Natural killer cell treated with Interleukin-12 subunit alpha and Interleukin-12 subunit beta and Interleukin-15 and Interleukin-18, amount 100 ng/mL, for 72 hours (primary cell): ENCODE data around the gene NOL4L. TPM values are rescaled to one million over a fixed set of nuclear protein-coding genes. Genes with fewer than 3 reads are reported as not detected.
A peak's percentile ranks its signal among the peaks of the same experiment; 100 is the strongest.
"Not testable (repeated sequence)": the region's sequence is repeated elsewhere in the genome, so short reads cannot be mapped to it uniquely, and the experiment has no call there.

ENCODE experiments used
- ATAC-seq, 2 donors: fragments of 150-1000 bp; cut with Tn5 transposase in 1 of 2; sonication (Bioruptor Pico), chemical (Tn5 transposase) in 1 of 2; 2 replicates each; pipeline ENCODE4 v1.10.0; 2021
- DNase-seq: peaks from one replicate; pipeline ENCODE4 v3.0.0; 2022; ENCODE audit warnings: low spot score
- H3K27ac Mint-ChIP-seq, 2 donors: 1 replicate in 1 of 2; 2 replicates in 1 of 2; pipeline ENCODE4 v1.8.0; 2022; ENCODE audit warnings: mixed read lengths in 2 of 2, mild to moderate bottlenecking in 1 of 2, moderate library complexity in 1 of 2
- H3K27me3 Mint-ChIP-seq, 2 donors: 1 replicate in 1 of 2; 2 replicates in 1 of 2; pipeline ENCODE4 v1.8.0; 2022; ENCODE audit warnings: mixed read lengths in 2 of 2
- H3K36me3 Mint-ChIP-seq: one replicate; pipeline ENCODE4 v1.8.0; 2022; ENCODE audit warnings: mixed read lengths
- H3K4me1 Mint-ChIP-seq, 2 donors: 1 replicate in 1 of 2; 2 replicates in 1 of 2; pipeline ENCODE4 v1.8.0; 2022; ENCODE audit warnings: low read depth in 2 of 2, mixed read lengths in 2 of 2, mild to moderate bottlenecking in 1 of 2
- H3K4me3 Mint-ChIP-seq: one replicate; pipeline ENCODE4 v1.8.0; 2022; ENCODE audit warnings: mixed read lengths
- H3K9me3 Mint-ChIP-seq: 2 replicates; pipeline ENCODE4 v1.8.0; 2022; ENCODE audit warnings: mixed read lengths
- total RNA-seq, 2 donors: library from RNA; stranded (reverse); gene quantifications; one replicate each; pipeline ENCODE4 v1.2.3, GENCODE V29; 2022

NOL4L gene
- total RNA-seq, 2 donors from 2014 or later: 20.0 to 20.1 TPM

GRCh38 chr20:32597714-32598113 is 12.6 kb upstream of the NOL4L start:
- Mint-ChIP-seq H3K36me3 (no peaks in the 10 kb centered on the region), H3K9me3 (no peaks in the 10 kb centered on the region), H3K27me3 (no peaks in the 10 kb centered on the region), H3K27ac (no peak overlapping the region), H3K4me3 (no peak overlapping the region), H3K4me1 (peaks cover 4 to 6% of the 10 kb centered on the region in 2 donors)
- DNase-seq (no peak), ATAC-seq (no peak)

- H3K27ac Mint-ChIP-seq: no peak overlapping the region
- peak in 1 of 2 donors; percentile 58 for ATAC-seq
- H3K27me3 Mint-ChIP-seq: no peaks in the 10 kb centered on the region
Measured at GRCh38 chr20:32596681-32597252, 11.6 kb upstream of the NOL4L start.

GRCh38 chr20:32595143-32595542 is 10.0 kb upstream of the NOL4L start:
- ATAC-seq: no peak
- no peak overlapping the region for H3K4me3 Mint-ChIP-seq

More at GRCh38 chr20:32596681-32597252, 11.6 kb upstream of the NOL4L start:
- H3K9me3 Mint-ChIP-seq: no peaks in the 10 kb centered on the region
- peaks cover 4 to 6% of the 10 kb centered on the region in 2 donors for H3K4me1 Mint-ChIP-seq
- no peaks in the 10 kb centered on the region for H3K36me3 Mint-ChIP-seq
- DNase-seq: no peak
- H3K4me3 Mint-ChIP-seq: no peak overlapping the region

GRCh38 chr20:32594669-32595068 is 9.5 kb upstream of the NOL4L start:
- not testable (repeated sequence) for DNase-seq, H3K27me3 Mint-ChIP-seq, H3K4me3 Mint-ChIP-seq, H3K4me1 Mint-ChIP-seq, H3K9me3 Mint-ChIP-seq, ATAC-seq, H3K27ac Mint-ChIP-seq, H3K36me3 Mint-ChIP-seq

More at GRCh38 chr20:32595143-32595542, 10.0 kb upstream of the NOL4L start:
- peak overlapping the region in 1 of 2 donors; percentile 14 for H3K27ac Mint-ChIP-seq
- H3K27me3 Mint-ChIP-seq: no peaks in the 10 kb centered on the region
- peaks cover 4 to 6% of the 10 kb centered on the region in 2 donors for H3K4me1 Mint-ChIP-seq
- no peaks in the 10 kb centered on the region for H3K9me3 Mint-ChIP-seq
- no peak for DNase-seq
- no peaks in the 10 kb centered on the region for H3K36me3 Mint-ChIP-seq

GRCh38 chr20:32594204-32594603 is 9.1 kb upstream of the NOL4L start:
- DNase-seq (no peak), ATAC-seq (no peak)
- Mint-ChIP-seq H3K4me1 (peaks cover 9 to 12% of the 10 kb centered on the region in 2 donors), H3K36me3 (no peaks in the 10 kb centered on the region), H3K9me3 (no peaks in the 10 kb centered on the region), H3K27me3 (no peaks in the 10 kb centered on the region), H3K4me3 (no peak overlapping the region), H3K27ac (no peak overlapping the region)

- H3K27ac Mint-ChIP-seq, H3K27me3 Mint-ChIP-seq, H3K4me3 Mint-ChIP-seq, DNase-seq, H3K36me3 Mint-ChIP-seq, ATAC-seq, H3K9me3 Mint-ChIP-seq: not testable (repeated sequence)
- peaks cover 11 to 16% of the 10 kb centered on the region in 2 donors for H3K4me1 Mint-ChIP-seq
Measured at GRCh38 chr20:32592616-32593015, 7.5 kb upstream of the NOL4L start.

- ATAC-seq (no peak), DNase-seq (no peak)
- H3K4me3 Mint-ChIP-seq: no peak overlapping the region
- H3K27me3 Mint-ChIP-seq: peaks cover 5 to 6% of the 10 kb centered on the region in 2 donors
- H3K27ac Mint-ChIP-seq: no peak overlapping the region
- H3K9me3 Mint-ChIP-seq: no peaks in the 10 kb centered on the region
- no peaks in the 10 kb centered on the region for H3K36me3 Mint-ChIP-seq
- H3K4me1 Mint-ChIP-seq: peaks cover 17 to 22% of the 10 kb centered on the region in 2 donors
Measured at GRCh38 chr20:32592022-32592421, 6.9 kb upstream of the NOL4L start.

- Mint-ChIP-seq H3K27me3 (peaks cover 5 to 6% of the 10 kb centered on the region in 2 donors), H3K9me3 (no peaks in the 10 kb centered on the region), H3K36me3 (no peaks in the 10 kb centered on the region), H3K4me3 (no peak overlapping the region), H3K27ac (peak overlapping the region in 1 of 2 donors; percentile 57), H3K4me1 (peaks cover 32% of the 10 kb centered on the region in 2 donors)
- DNase-seq (no peak), ATAC-seq (no peak)
Measured at GRCh38 chr20:32589769-32590168, 4.6 kb upstream of the NOL4L start.

GRCh38 chr20:32589256-32589655 is 4.1 kb upstream of the NOL4L start:
- H3K27ac Mint-ChIP-seq: peak overlapping the region in 1 of 2 donors; percentile 57
- ATAC-seq: peak; percentile 50 to 58
- no peaks in the 10 kb centered on the region for H3K9me3 Mint-ChIP-seq
- no peak overlapping the region for H3K4me3 Mint-ChIP-seq
- H3K4me1 Mint-ChIP-seq: peaks cover 32% of the 10 kb centered on the region in 2 donors
- peak; percentile 68 for DNase-seq
- peaks cover 5 to 6% of the 10 kb centered on the region in 2 donors for H3K27me3 Mint-ChIP-seq
- H3K36me3 Mint-ChIP-seq: no peaks in the 10 kb centered on the region

- no peak for ATAC-seq
- DNase-seq: no peak
- Mint-ChIP-seq H3K9me3 (no peaks in the 10 kb centered on the region), H3K36me3 (no peaks in the 10 kb centered on the region), H3K27ac (peak overlapping the region in 1 of 2 donors; percentile 29), H3K27me3 (peaks cover 5 to 6% of the 10 kb centered on the region in 2 donors), H3K4me1 (peaks cover 28 to 29% of the 10 kb centered on the region in 2 donors), H3K4me3 (no peak overlapping the region)
Measured at GRCh38 chr20:32588040-32588439, 2.9 kb upstream of the NOL4L start.

GRCh38 chr20:32586291-32586690 is 1.2 kb upstream of the NOL4L start:
- Mint-ChIP-seq H3K4me3 (peak overlapping the region; percentile 89), H3K36me3 (no peaks in the 10 kb centered on the region), H3K27ac (peak overlapping the region; percentile 72 to 92), H3K9me3 (no peaks in the 10 kb centered on the region), H3K4me1 (peaks cover 35 to 38% of the 10 kb centered on the region in 2 donors), H3K27me3 (peaks cover 5 to 6% of the 10 kb centered on the region in 2 donors)
- DNase-seq (no peak), ATAC-seq (no peak)

GRCh38 chr20:32585586-32586127 is 524 bp upstream of the NOL4L start:
- no peak for DNase-seq
- ATAC-seq: peak in 1 of 2 donors; percentile 1
- H3K4me1 Mint-ChIP-seq: peaks cover 37 to 44% of the 10 kb centered on the region in 2 donors

GRCh38 chr20:32583581-32584070 is 1.5 kb downstream of the NOL4L start:
- DNase-seq (no peak), ATAC-seq (peak; percentile 34 to 59)
- Mint-ChIP-seq H3K4me3 (peak overlapping the region; percentile 68), H3K4me1 (peaks cover 32 to 43% of the 10 kb centered on the region in 2 donors), H3K27ac (no peak overlapping the region), H3K27me3 (peaks cover 5 to 6% of the 10 kb centered on the region in 2 donors), H3K9me3 (no peaks in the 10 kb centered on the region), H3K36me3 (no peaks in the 10 kb centered on the region)

More at GRCh38 chr20:32585586-32586127, 524 bp upstream of the NOL4L start:
- peak overlapping the region; percentile 72 to 92 for H3K27ac Mint-ChIP-seq
- peak overlapping the region; percentile 89 for H3K4me3 Mint-ChIP-seq
- no peaks in the 10 kb centered on the region for H3K36me3 Mint-ChIP-seq
- H3K27me3 Mint-ChIP-seq: peaks cover 5 to 6% of the 10 kb centered on the region in 2 donors
- no peaks in the 10 kb centered on the region for H3K9me3 Mint-ChIP-seq
